ENCODE measurements around the gene IFNGR2. TPM values are rescaled to one million over a fixed set of nuclear protein-coding genes. Genes with fewer than 3 reads are reported as not detected.

Gene IFNGR2
- polyA plus RNA-seq, 1 of the 3 experiments (the other 2 are of a cell fraction) = 92.4 TPM

DNA sequence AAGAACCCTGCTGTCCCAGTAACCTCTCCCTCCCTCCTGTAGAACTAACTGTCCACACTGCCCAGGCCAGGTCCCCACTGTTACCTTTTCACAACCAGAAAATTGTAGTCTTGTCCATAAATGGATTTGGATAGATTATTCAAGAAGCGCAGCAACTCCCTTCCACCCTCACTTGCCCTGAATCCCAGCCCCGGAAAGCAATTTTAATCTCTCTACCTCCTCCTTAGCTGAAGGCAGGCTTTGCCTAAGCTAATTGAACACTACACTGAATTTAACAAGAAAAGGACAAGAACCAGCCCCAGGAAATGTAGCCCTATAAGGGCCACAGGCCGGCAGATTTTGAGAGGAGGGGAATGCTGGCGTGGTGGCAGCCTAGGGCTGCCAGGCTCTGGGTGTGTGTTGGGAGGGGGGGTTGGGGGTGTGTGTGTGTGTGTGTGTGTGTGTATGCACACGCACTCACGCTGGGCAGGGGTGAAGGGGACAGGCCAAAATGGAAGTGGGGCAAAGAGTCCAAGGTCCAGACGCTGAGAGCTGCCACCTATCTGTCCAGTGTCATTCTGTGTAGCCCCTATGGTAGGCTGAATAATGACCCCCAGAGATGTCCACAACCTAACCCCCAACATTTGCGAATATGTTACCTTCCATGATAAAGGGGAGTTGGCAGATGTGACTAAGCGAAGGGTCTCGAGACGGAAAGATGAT, 10.8 kb upstream of the IFNGR2 start:
- Histone ChIP-seq H3K27me3 (ENCODE audit: insufficient read depth) (no peaks in the 10 kb centered on the region), H3K4me3 (ENCODE audit: low read depth in 2 of 2, low read length in 1 of 2) (no peak overlapping the region), H2AFZ (ENCODE audit: low read depth) (no peak overlapping the region), H3K9me3 (no peaks in the 10 kb centered on the region), H3K36me3 (replicated peaks in 1 of 2; ENCODE audit: control insufficient read depth in 1 of 2, insufficient read depth in 2 of 2, low read length in 1 of 2) (no peaks in the 10 kb centered on the region), H3F3A (replicated peaks; ENCODE audit: insufficient read depth) (peaks cover 22% of the 10 kb centered on the region), H3K4me1 (ENCODE audit: control insufficient read depth in 1 of 2, insufficient read depth in 2 of 2, low read depth in 1 of 2, low read length in 1 of 2) (peaks cover 0 to 14% of the 10 kb centered on the region in 2 experiments; a peak in 2 of 4 replicates), H3K27ac (ENCODE audit: low read depth in 2 of 2, low read length in 1 of 2) (no peak overlapping the region), H3K9me2 (no peaks in the 10 kb centered on the region), H3K4me2 (no peak overlapping the region), H3K9ac (no peak overlapping the region), H4K20me1 (ENCODE audit: insufficient read depth) (no peaks in the 10 kb centered on the region), H3K79me2 (ENCODE audit: insufficient read depth) (no peaks in the 10 kb centered on the region)
- CTCF ChIA-PET = interaction anchor here (0.6 to 5.1 kb wide), 2 partner anchors 31 to 40 kb away, joined by 3 to 19 read pairs; no protein-coding TSS in a partner anchor
- DNase-seq = no peak
- 84% methylated on average over 11 of the region's 11 CpGs for WGBS (ENCODE audit: low lambda C conversion rate)
- TF ChIP-seq SIN3A (IDR thresholded peaks at IDR 0.05; ENCODE audit: borderline replicate concordance, low read depth, low read length) (no peak), JUND (IDR thresholded peaks at IDR 0.05) (no peak), NFIC (IDR thresholded peaks at IDR 0.05; ENCODE audit: borderline replicate concordance) (no peak), YY1 (IDR thresholded peaks at IDR 0.05; ENCODE audit: low read depth) (no peak), FOXM1 (IDR thresholded peaks at IDR 0.05; ENCODE audit: low read depth) (no peak), RCOR1 (IDR thresholded peaks at IDR 0.05; ENCODE audit: low read length) (no peak), RFX5 (IDR thresholded peaks at IDR 0.05; ENCODE audit: low read length) (no peak)
- TF ChIP-seq, protein P1, sequence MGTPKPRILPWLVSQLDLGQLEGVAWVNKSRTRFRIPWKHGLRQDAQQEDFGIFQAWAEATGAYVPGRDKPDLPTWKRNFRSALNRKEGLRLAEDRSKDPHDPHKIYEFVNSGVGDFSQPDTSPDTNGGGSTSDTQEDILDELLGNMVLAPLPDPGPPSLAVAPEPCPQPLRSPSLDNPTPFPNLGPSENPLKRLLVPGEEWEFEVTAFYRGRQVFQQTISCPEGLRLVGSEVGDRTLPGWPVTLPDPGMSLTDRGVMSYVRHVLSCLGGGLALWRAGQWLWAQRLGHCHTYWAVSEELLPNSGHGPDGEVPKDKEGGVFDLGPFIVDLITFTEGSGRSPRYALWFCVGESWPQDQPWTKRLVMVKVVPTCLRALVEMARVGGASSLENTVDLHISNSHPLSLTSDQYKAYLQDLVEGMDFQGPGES (IDR thresholded peaks at IDR 0.05; ENCODE audit: low read depth, low read length) = no peak
- POLR2A ChIA-PET = no interaction called here

DNA sequence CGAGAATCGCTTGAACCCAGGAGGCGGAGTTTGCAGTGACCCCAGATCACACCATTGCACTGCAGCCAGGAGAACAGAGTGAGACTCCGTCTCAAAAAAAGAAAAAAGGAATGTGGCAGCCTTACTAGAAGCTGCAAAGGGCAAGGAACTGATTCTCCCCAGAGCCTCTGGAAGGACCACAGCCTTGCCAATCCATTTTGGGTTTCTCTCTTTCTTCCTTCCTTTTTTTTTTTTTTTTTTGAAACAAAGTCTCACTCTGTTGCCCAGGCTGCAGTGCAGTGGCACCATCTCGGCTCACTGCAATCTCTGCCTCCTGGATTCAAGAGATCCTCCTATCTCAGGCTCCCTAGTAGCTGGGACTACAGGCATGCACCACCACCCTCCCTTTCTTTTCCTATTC, 9.9 kb upstream of the IFNGR2 start:
- Histone ChIP-seq H3K9me3 (no peaks in the 10 kb centered on the region), H3K27ac (ENCODE audit: low read depth in 2 of 2, low read length in 1 of 2) (no peak overlapping the region), H3K4me3 (ENCODE audit: low read depth in 2 of 2, low read length in 1 of 2) (no peak overlapping the region), H3K79me2 (ENCODE audit: insufficient read depth) (no peaks in the 10 kb centered on the region), H3K36me3 (replicated peaks in 1 of 2; ENCODE audit: control insufficient read depth in 1 of 2, insufficient read depth in 2 of 2, low read length in 1 of 2) (no peaks in the 10 kb centered on the region), H3K4me2 (no peak overlapping the region), H3K4me1 (ENCODE audit: control insufficient read depth in 1 of 2, insufficient read depth in 2 of 2, low read depth in 1 of 2, low read length in 1 of 2) (peaks cover 0 to 15% of the 10 kb centered on the region in 2 experiments; a peak in 2 of 4 replicates), H3F3A (replicated peaks; ENCODE audit: insufficient read depth) (peaks cover 24% of the 10 kb centered on the region), H4K20me1 (ENCODE audit: insufficient read depth) (no peaks in the 10 kb centered on the region), H2AFZ (ENCODE audit: low read depth) (no peak overlapping the region), H3K9ac (no peak overlapping the region), H3K27me3 (ENCODE audit: insufficient read depth) (no peaks in the 10 kb centered on the region), H3K9me2 (no peaks in the 10 kb centered on the region)
- TF ChIP-seq EZH2phosphoT487 (IDR thresholded peaks at IDR 0.05; ENCODE audit: borderline replicate concordance, low read depth) (no peak), MEF2A (IDR thresholded peaks at IDR 0.05; ENCODE audit: borderline replicate concordance, low read depth) (no peak), SMC3 (IDR thresholded peaks at IDR 0.05; ENCODE audit: low read depth, low read length) (no peak), EP300 (IDR thresholded peaks at IDR 0.05; ENCODE audit: borderline replicate concordance in 1 of 2, low read depth in 1 of 2, low read length in 1 of 2) (no peak)
- WGBS (ENCODE audit: low lambda C conversion rate) = 79% methylated on average over 5 of the region's 5 CpGs
- DNase-seq = no peak
- POLR2A ChIA-PET = no interaction called here
- CTCF ChIA-PET = interaction anchor here (0.6 to 5.1 kb wide), 2 partner anchors 32 to 45 kb away, joined by 3 to 19 read pairs; no protein-coding TSS in a partner anchor
